Peyer's patch (tissue), 4 donors: ENCODE data around the gene ADIRF. TPM values are rescaled to one million over a fixed set of nuclear protein-coding genes. Genes with fewer than 3 reads are reported as not detected.
A peak's percentile ranks its signal among the peaks of the same experiment; 100 is the strongest.
"Not testable (repeated sequence)": the region's sequence is repeated elsewhere in the genome, so short reads cannot be mapped to it uniquely, and the experiment has no call there.

Source experiments
- DNase-seq, 3 donors: peaks; one replicate each; pipeline ENCODE4 v3.0.0-alpha.2; 2017 to 2019
- H3K27ac ChIP-seq, 4 donors: fragments of 200-600 bp; sonication (generic); one replicate each; pipeline ENCODE4 v1.5.1; 2016 to 2019
- H3K27me3 ChIP-seq, 2 donors: fragments of 200-600 bp; sonication (generic); one replicate each; pipeline ENCODE4 v1.5.1; 2019
- H3K36me3 ChIP-seq, 3 donors: fragments of 200-600 bp; sonication (generic); one replicate each; pipeline ENCODE4 v1.5.1; 2016 to 2019
- H3K4me1 ChIP-seq, 4 donors: fragments of 200-600 bp; sonication (generic); one replicate each; pipeline ENCODE4 v1.5.1; 2016 to 2019
- H3K4me3 ChIP-seq, 4 donors: fragments of 200-600 bp; sonication (generic); 1 replicate in 3 of 4; 2 replicates in 1 of 4; pipeline ENCODE4 v1.5.1; 2016 to 2019; ENCODE audit warnings: mild to moderate bottlenecking in 1 of 4
- H3K9me3 ChIP-seq, 4 donors: fragments of 200-600 bp; sonication (generic); one replicate each; pipeline ENCODE4 v1.5.1; 2016 to 2019; ENCODE audit warnings: mild to moderate bottlenecking in 1 of 4
- POLR2A ChIP-seq, 2 donors: fragments of 450-650 bp; IDR thresholded peaks; one replicate each; pipeline ENCODE4 v1.5.1; 2017; ENCODE audit warnings: antibody characterized with exemption in 2 of 2, mild to moderate bottlenecking in 2 of 2, moderate library complexity in 2 of 2
- total RNA-seq, 4 donors: library from RNA; depleted of rRNA; stranded (reverse); fragments of >200 nt; gene quantifications; one replicate each; pipeline ENCODE4 v1.1.0, GENCODE V29; 2016
- TF ChIP-seq, protein P1 (sequence below), 6 experiments: fragments of 450-650 bp in 4 of 6; fragments of 200-600 bp in 2 of 6; sonication (generic) in 1 of 6; IDR thresholded peaks; one replicate each; pipeline ENCODE4 v1.5.1; 2017 to 2019; ENCODE audit warnings: antibody characterized with exemption in 6 of 6, mild to moderate bottlenecking in 3 of 6, moderate library complexity in 1 of 6

Gene ADIRF
- total RNA-seq, 4 donors from 2014 or later = 86.6 to 605 (median 431) TPM

DNA sequence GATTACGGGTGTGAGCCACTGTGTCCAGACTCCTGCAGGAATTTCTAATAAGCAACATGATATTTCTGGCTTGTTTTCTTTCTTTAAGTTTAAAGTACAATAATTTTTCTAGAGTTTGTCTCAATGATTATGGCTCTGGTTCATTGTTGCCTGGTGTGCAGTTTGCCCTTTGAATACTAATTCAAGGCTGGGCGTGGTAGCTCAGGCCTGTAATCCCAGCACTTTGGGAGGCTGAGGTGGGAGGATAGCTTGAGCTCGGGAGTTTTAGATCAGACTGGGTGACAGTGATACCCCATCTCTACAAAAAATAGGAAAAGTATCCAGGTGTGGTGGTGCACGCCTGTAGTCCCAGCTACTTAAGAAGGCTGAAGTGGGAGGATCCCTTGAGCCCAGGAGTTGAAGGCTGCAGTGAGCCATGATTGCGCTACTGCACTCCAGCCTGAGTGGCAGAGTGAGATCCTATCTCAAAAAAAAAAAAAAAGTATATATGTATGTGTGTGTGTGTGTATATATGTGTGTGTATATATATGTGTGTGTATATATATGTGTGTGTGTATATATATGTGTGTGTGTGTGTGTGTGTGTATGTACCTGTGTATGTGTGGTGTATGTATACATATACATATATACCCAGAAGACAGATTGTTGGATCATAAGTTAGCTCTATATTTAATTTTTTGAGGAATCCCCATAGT, 8.2 kb downstream of the ADIRF start:
- peaks cover 0 to 40% (median 4%) of the 10 kb centered on the region in 4 donors for H3K4me1 ChIP-seq

DNA sequence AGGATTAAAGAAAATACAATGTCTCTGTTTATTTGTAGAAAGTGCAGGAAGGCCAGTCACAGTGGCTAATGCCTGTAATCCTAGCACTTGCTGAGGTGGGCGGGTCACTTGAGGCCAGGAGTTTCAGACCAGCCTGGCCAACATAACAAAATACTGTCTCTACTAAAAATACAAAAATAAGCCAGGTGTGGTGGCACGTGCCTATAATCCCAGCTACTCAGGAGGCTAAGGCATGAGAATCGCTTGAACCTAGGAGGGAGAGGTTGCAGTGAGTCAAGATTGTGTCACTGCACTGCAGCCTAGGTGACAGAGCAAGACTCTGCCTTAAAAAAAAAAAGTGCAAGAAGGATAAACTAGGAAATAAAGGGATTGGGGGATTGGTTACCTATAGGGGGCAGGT, 10.2 kb downstream of the ADIRF start:
- H3K27me3 ChIP-seq, H3K9me3 ChIP-seq, H3K36me3 ChIP-seq, H3K4me3 ChIP-seq, DNase-seq: not testable (repeated sequence)
- peaks cover 0 to 32% (median 0%) of the 10 kb centered on the region in 4 donors for H3K4me1 ChIP-seq
- peak overlapping the region in 1 of 4 donors; percentile 22 for H3K27ac ChIP-seq

More for the DNA sequence above, 8.2 kb downstream of the ADIRF start:
- H3K27ac ChIP-seq = peak overlapping the region in 2 of 4 donors; percentile 37 to 50
- H3K4me3 ChIP-seq = no peak overlapping the region
- H3K27me3 ChIP-seq = no peaks in the 10 kb centered on the region
- no peak for TF ChIP-seq POLR2A (IDR thresholded peaks at IDR 0.05)
- TF ChIP-seq, protein P1, sequence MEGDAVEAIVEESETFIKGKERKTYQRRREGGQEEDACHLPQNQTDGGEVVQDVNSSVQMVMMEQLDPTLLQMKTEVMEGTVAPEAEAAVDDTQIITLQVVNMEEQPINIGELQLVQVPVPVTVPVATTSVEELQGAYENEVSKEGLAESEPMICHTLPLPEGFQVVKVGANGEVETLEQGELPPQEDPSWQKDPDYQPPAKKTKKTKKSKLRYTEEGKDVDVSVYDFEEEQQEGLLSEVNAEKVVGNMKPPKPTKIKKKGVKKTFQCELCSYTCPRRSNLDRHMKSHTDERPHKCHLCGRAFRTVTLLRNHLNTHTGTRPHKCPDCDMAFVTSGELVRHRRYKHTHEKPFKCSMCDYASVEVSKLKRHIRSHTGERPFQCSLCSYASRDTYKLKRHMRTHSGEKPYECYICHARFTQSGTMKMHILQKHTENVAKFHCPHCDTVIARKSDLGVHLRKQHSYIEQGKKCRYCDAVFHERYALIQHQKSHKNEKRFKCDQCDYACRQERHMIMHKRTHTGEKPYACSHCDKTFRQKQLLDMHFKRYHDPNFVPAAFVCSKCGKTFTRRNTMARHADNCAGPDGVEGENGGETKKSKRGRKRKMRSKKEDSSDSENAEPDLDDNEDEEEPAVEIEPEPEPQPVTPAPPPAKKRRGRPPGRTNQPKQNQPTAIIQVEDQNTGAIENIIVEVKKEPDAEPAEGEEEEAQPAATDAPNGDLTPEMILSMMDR (IDR thresholded peaks at IDR 0.05) = no peak
- no peaks in the 10 kb centered on the region for H3K9me3 ChIP-seq
- H3K36me3 ChIP-seq = no peaks in the 10 kb centered on the region
- DNase-seq = no peak

DNA sequence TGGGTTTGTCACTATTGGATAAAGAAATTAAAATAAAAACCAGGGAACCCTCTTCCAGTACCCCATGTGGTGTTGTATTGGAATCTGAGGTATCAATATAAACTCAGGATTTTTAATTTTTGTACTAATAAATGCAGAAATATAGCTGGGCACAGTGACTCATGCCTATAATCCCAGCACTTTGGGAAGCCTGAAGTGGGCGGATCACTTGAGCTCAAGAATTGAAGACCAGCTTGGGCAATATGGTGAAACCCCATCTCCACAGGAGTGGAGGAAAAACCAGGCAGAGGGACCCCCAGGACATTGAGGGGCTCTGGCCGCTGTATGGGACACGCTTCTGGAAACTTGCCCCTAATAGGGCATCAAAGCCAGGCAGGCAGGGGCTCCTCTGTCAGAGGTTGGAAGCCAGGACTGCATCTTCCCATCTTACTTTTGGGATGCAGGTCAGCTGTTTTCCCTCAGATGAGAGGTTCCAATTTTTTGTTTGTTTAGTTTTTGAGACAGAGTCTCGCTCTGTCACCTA, 11.1 kb downstream of the ADIRF start:
- Histone ChIP-seq H3K27ac (peak overlapping the region in 2 of 4 donors; percentile 60 to 80), H3K4me3 (no peak overlapping the region), H3K9me3 (no peaks in the 10 kb centered on the region), H3K4me1 (peaks cover 0 to 32% (median 0%) of the 10 kb centered on the region in 4 donors), H3K27me3 (no peaks in the 10 kb centered on the region), H3K36me3 (no peaks in the 10 kb centered on the region)
- no peak for TF ChIP-seq POLR2A (IDR thresholded peaks at IDR 0.05)
- TF ChIP-seq, protein P1 (IDR thresholded peaks at IDR 0.05) = no peak
- no peak for DNase-seq

DNA sequence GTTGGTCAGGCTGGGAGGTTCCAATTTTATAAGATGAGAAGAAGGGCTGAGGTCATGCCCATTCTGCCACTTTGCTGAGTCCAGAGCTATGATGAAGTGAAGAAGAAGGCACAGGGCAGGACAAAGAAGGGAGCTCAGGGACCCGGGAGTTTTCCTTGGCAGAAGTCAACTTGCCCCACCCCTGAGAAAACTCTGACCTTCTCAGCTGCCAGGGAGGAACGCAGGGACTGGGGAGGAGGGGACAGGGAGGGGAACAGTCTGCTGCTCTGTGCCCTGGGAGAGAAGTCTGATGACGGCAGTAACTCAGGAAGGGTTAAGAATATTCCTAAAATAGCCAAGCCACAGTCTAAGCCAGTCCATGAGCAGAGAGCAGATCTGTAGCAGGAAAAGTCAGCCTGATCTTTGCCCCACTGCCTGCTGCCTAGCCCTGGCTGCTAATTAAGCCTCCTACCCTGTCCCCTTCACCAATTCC, 11.7 kb downstream of the ADIRF start:
- peak in 1 of 3 donors; percentile 70 for DNase-seq
- no peak overlapping the region for H3K4me3 ChIP-seq
- peak in 1 of 2 donors; percentile 28 for TF ChIP-seq POLR2A (IDR thresholded peaks at IDR 0.05)
- TF ChIP-seq, protein P1 (IDR thresholded peaks at IDR 0.05) = no peak
- H3K27me3 ChIP-seq = no peaks in the 10 kb centered on the region
- H3K36me3 ChIP-seq = no peaks in the 10 kb centered on the region
- peaks cover 0 to 32% (median 0%) of the 10 kb centered on the region in 4 donors for H3K4me1 ChIP-seq
- H3K9me3 ChIP-seq = no peaks in the 10 kb centered on the region
- peak overlapping the region; percentile 15 to 80 (median 42) for H3K27ac ChIP-seq

DNA sequence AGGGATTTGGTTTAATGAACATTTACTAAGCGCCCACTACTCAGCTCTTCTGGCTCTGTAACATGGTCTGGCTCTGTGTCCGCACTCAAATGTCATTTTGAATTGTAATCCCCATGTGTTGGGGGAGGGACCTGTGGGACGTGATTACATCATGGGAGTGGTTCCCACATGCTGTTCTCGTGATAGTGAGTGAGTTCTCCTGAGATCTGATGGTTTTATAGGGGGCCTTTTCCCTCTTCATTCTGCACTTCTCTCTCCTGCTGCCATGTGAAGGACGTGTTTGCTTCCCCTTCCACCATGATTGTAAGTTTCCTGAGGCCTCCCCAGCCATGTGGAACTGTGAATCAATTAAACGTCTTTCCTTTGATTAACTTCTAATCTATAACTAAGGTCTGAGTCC, 12.7 kb downstream of the ADIRF start:
- not testable (repeated sequence) for DNase-seq, H3K9me3 ChIP-seq, H3K27me3 ChIP-seq, H3K36me3 ChIP-seq, H3K4me3 ChIP-seq
- peak overlapping the region in 1 of 4 donors; percentile 80 for H3K27ac ChIP-seq
- H3K4me1 ChIP-seq = peaks cover 0 to 24% (median 0%) of the 10 kb centered on the region in 4 donors

DNA sequence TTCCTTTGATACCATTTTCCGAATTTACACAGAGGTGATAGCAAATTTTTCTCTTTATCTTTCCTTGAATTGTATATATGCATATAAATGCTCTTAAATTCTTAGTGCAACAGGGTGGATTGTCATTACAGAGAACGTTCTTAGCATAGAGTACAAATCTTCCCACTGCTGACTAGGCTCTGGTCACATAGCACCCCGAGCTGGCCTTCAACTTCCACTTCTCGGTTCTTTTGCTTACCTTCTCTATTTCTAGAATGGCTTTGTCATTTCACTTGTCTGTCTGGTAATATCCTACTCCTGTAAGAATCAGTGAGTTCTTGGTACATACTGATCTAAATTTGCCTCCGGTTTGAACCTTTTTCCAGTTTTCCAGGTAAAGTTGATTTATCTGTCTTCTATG, 13.4 kb downstream of the ADIRF start:
- TF ChIP-seq, protein P1 (IDR thresholded peaks at IDR 0.05) = no peak
- no peak for TF ChIP-seq POLR2A (IDR thresholded peaks at IDR 0.05)
- H3K27ac ChIP-seq = no peak overlapping the region
- peaks cover 0 to 24% (median 0%) of the 10 kb centered on the region in 4 donors for H3K4me1 ChIP-seq
- H3K27me3 ChIP-seq = no peaks in the 10 kb centered on the region
- H3K36me3 ChIP-seq = no peaks in the 10 kb centered on the region
- no peak overlapping the region for H3K4me3 ChIP-seq
- no peak for DNase-seq
- no peaks in the 10 kb centered on the region for H3K9me3 ChIP-seq

DNA sequence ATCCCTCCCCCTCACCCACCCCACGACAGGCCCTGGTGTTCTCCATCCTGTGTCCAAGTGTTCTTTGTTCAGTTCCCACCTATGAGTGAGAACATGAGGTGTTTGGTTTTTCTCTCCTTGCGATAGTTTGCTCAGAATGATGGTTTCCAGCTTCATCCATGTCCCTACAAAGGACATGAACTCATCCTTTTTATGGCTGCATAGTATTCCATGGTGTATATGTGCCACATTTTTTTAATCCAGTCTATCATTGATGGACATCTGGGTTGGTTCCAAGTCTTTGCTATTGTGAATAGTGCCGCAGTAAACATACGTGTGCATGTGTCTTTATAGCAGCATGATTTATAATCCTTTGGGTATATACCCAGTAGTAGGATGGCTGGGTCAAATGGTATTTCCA, 16.2 kb downstream of the ADIRF start:
- not testable (repeated sequence) for H3K27me3 ChIP-seq, H3K4me3 ChIP-seq, H3K36me3 ChIP-seq, H3K27ac ChIP-seq, DNase-seq, H3K9me3 ChIP-seq
- H3K4me1 ChIP-seq = peaks cover 0 to 11% (median 0%) of the 10 kb centered on the region in 4 donors
